HG03039 (cell line): ENCODE results near the gene COBL.

Experiments used
- ATAC-seq: cut with Tn5 transposase; IDR thresholded peaks from one replicate; pipeline ENCODE4 v1.9.1; 2021; ENCODE audit warnings: mild to moderate bottlenecking, moderate library complexity; ENCODE audit not compliant: unreplicated experiment

COBL gene

DNA sequence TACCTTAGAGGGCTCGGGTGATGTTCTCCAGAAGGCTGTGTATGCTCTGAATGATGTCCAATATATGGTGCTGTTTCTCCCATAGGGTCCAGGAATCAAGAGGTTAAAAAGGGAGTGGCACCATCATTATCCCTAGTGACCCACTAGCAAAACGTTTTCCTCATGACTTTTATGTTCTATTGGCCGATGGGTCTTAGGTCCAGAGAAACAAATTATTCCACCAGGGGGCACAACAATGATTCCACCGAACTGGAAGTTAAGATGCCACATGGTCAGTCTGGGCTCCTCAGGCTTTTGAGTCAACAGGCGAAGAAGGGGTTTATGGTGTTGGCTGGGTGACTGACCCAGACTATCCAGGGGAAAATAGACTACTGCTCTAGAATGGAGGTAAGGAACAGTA, 256.1 kb downstream of the COBL start:
- ATAC-seq, result no peak

DNA sequence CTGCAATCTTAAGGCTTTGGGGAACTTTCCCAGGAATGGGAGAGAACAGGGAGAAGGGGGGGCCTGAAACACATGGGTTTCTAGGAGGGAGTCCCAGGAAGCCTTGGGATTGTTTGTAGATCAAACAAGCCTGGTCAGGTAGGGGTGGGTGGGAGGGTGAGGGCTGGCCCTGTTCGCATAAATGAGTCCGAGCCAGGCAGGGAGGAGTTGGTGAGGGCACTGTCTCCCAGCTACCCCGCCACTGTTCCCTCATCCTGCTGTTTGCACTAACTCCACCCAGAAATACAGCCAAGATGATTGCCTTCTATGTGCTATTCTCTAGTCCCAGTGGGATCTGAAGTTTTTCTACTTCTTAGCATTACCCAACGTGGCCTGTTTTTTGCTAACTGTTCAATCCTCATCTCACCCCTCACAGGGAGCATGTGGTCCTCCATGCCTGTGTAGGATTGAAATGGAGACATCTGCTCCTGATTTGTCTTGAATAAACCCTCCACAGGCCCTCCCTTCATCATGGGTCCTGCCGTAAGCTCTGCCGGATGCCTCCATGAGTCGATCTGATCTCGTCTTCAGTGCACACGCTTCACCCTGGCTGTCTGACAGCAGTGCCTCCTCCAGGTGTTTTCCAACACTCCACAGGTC, 257.0 kb downstream of the COBL start:
- ATAC-seq, result no peak

DNA sequence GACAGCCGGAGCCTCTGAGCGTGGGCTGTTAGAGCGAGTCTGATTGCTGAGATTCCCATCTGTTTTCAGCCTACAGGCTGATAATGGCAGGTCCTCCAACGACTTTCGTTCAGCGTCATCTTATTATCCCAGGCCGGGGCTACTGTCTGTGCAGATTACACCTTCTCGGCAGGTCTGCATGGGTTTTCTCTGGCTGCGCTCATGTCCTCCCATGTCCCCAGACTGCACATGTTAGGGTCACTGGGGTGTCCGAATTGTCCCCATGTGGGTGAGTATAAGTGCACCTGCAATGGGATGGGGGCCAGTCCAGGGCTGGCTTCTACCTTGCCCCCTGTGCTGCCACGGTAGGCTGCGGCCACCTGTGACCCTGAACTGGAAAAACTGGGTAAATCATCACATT, 257.8 kb downstream of the COBL start:
- no peak for ATAC-seq

DNA sequence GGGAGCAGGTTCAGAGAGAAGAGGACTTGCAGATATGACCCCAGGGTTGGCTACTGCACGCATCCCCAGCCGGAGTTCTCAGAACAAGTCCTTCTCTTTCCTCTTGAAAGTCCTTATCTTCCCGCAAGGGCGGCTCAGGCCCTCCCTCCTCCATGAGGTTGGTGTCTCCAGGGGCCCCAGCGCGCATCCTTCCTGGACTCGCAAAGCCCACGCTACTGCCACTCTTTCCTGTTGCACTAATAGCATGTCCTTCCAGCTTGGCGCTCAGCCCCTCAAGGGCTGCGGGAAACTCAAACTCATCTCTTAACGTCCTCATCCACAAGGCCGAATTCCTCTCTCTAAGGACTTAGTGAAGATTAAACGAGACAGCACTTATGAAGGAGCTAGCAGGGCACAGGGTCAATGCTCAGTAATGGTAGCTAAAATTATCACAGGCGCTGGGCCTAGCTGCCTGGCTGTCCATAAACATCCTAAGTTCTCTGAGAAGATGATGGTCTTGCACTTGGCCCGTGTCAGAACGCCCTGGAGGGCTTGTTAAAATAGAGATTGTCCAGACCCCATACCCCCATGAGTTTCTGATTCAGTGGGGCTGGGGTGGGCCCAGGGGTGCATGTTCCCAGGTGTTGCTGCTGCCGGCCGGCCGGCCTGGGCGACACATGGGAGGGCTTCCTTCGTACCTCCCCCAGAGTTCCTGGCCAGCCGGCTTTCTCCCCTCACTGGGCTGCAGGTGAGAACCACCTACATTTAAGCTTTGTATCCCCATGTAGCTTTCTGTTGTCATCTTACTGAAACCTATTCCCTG, 261.4 kb downstream of the COBL start:
- no peak for ATAC-seq

DNA sequence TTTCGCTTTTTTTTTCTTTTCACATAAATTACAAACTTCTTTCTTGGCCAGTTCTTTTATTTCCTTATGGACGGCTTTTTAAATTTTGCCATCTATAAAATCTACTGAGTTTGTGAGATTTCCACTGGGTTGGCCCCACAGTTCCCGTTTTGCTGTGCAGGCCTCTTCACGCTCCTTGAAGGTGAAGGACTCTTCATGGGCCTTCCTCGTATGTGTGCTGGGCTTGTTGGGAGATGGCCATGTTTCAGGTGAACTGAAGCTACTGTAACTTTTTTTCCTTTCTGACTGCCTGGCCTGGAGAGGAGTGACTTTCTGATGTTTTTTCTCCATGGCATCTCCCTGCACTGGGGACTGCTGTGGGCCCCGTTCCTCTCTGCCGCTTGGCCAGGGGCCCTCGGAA, 262.4 kb downstream of the COBL start:
- no peak for ATAC-seq

DNA sequence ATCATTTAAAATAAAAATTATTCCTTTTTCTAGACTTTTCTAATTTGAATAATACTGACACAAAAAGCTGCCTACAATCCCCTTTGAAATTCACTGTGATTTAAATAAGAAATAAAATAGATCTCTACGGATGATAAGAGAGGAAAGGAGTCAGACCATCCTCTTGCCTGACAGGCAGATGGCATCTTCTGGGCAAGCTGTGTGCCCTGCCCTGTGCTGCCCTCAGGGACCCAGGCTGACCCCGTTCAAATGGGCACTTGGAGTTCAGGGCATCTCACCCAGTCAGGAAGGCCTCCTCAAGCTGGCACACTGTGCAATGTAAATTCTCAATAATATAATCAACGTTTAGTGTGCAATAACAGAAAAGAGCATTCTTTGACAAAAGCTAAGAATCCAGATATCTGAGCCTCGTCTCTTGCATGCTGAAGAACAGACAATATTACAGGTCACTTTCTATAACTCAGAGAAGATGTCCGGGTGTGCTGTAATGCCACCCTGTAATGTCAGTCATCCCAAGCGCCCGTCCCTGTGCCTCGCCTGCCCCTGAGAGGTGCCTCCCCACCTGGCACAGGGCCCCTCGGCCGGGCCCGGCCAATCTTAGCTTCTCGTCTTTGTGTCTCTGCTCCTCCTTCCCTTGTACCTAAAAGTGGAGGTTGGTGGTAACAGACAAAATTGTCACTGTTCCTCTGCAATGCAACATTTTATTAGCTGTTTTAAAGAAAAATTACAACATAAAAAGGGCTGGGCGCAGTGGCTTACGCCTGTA, 263.3 kb downstream of the COBL start:
- no peak for ATAC-seq

DNA sequence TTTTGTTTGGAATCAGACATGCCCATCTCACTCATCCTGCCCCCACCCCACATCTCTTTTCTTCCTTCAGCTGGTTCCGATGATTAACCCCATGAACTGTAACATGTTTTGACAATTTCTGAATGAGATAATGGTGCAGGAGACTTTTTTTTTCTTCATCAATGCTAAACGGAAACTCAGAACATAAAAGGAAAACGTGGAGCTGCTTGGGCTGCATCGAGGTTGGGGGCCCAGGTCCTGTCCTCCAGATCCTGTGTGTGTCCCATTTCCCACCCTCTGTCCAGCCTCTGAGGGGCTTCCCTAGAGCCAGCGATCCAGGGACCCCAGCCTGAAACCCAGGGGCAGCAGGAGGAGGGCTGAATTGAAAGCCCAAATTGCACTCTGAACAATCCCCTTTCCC, 270.1 kb downstream of the COBL start:
- no peak for ATAC-seq

DNA sequence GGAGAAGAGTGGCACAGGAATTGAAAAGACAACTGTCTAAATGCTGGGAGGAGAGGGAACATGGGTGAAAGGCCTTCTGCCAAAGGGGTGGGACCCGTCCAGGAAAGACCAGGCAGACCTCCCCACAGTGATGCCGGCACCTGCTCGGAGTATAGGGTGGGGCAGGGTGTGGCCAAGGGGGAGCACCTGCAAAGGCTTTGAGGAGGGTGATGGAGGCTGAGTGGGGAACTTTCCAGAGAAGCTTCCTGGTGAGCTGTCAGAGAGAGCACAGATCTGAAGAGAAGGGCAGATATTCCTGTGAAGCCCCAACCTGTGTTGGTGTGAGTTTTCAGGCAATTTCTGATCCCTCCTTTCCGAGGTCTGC, 270.5 kb downstream of the COBL start:
- ATAC-seq, result no peak

DNA sequence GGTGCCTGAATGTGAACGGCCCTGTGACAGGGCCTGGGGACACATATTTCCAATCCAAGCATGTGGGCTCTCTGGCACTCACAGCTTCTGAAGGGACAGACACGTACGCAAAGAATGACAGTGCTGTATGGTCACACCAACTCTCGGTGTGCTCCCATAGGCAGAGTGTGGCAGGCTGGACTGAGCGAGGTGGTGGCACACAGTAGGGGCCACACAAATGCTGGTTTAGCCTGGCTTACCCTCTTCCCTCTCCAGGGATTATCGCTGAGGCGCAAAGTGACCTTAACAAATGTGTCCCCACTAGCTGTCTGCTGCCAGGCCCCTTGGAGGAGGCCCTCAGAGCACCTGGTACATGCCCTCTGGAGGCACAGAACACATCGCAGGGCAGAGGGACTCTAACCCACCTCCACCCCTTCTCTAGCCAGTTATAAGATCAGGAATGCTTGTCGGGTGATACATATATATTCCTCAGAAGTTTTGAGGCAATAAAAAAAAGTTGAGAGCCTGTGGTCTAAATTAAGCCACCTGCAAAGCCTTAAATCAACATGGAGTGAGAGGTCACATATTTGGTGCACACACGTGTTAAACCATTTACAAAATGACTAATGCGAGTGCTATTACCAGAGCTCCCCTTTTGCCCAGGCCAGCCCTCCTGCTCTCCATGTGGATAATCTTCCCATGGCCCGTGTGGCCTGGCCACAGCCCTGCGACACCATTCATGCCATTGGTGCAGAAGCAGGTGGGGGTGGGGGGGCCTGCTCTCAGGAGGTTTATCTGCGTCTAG, 271.1 kb downstream of the COBL start:
- ATAC-seq, result no peak

DNA sequence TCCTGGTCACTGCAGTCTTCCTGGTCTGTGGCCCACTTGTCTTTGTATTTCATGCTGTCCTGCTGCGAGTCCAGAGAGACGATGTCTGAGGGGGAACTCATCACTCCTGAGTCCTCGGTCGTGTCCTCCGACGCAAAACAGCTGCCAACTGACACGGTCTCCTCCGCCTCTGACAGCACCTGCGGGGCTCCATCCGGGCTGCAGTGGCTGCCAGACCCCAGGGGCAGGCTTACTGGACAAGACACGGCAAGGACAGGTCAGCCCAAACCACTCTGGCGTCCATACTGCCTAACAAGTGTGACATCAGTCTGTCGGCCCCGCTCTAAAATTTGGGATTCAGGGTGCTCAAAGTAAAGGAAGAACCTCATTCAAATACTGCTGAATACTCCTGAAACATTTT, 273.1 kb downstream of the COBL start:
- no peak for ATAC-seq

DNA sequence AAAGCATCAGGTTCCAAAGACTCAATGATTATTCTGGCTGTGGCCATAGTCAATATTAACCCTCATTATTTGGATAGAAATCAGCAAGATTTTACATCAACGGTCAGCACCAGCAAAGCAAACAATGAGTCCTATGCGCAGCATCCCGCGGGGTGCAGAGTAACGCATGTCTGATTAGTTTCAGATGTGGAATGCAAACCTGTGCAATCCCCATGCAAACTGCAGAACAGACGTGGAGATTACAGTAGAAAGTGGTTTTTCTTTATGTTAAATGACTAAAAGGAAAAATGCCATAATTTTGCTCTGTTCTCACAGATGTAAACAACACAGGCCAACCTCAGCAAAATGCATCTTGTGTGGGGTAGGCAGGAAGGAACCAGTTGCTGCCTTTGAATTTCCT, 275.8 kb downstream of the COBL start:
- ATAC-seq, result no peak

DNA sequence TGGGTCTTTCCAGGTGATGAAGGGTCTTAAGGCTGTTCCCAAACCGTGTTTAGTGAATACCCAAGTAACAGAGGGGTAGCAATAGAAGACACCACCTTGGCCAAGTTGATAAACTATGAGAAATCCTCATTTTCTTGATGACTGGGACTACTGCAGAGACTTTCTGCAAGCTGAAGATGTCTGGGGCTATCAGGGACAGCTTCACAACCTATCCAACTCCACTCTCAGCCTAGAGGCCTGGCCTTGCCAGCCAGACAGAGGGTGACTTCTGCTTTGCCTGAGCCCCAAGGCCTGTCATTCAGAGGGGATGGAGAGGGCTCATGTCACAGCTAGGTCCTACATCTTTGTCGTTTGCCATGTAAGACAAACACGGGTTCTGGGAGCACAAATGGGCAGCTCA, 278.0 kb downstream of the COBL start:
- no peak for ATAC-seq

DNA sequence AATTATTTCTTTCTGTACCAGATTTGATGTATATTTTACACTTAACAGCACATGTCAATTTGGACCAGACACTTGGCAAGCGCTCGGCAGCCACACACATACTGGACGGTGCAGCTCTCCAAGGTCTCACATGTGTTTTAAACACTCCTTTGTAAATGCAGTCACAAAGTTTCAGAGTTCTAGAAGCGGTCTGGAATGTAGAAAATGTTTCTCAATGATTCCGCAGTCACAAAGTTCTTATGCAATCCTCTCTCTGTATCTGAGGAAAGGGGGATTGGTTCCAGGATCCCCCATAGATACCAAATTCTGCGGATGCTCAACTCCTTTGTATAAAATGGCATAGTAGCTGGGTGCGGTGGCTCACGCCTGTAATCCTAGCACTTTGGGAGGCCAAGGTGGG, 280.9 kb downstream of the COBL start:
- ATAC-seq, result no peak

DNA sequence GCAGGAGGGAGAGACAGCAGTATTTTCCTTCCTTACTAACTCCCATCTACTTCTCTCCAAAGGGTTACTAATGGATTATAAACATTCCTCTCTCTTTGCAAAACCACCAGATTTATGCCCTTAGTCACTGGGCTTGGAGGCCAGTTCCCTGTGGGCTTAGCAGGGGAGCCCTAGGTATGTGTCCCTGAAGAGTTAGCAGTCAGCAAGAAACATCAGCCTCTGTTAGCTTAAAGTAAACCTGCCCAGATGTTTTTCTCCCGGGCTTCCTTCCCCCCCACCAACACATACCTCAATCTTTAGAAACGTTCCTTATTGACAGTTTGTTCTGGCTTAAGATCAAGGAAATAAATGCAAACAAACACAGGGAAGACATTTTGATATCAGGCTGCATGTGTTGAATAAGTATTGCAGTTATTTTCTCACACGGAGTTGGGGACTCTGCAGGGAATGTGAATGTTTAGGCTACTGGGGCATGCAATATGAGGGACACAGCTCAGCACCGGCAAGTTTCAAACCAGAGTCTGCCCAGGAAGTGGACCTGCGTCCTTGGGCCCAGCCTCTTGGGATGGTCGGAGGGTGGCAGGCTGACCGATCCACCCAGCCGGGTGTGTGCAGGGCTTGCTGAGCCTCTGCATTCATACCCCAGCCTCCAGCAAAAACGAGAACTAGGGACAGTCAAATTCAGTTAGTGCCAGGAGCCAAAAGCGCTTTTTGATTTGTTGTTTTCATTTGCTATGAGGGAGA, 281.9 kb downstream of the COBL start:
- no peak for ATAC-seq

DNA sequence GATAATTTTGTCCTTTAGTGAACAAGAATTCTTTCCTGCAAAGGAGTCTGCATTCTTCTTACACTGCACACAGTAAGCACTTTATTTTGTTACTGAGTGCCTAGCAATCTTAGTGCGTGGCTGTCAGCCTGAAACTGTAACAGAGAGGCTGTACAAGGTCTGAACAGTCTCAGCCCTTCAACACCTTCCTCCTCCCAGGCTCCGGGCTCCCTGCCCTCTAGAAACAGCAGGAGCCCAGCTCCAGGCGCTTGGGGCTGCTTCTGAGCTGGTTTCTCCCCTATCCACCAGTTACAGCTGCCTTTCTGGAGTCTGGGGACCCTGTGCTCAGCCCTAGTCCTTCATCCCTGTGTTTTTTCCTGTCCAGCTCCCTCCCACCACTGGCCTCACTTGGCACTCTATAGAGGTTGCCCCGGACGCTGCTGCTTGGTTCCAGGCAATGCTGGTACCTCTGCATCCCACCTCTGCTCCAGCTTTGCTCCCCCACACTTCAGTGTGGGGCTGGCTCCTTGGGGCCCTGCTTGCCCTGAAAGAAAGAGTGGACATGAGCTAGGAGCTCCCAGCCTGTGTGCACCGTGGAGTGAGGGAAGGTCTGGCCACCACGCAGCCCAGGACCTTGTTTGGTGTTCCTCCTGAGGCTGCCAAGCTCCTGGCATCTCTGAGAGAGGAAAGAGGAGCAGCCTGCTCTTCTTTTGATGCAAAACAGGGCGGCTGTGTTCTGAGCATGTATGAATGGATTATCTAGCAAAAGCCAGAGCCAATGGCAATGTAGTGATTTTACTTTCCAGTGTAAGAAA, 282.7 kb downstream of the COBL start:
- no peak for ATAC-seq

DNA sequence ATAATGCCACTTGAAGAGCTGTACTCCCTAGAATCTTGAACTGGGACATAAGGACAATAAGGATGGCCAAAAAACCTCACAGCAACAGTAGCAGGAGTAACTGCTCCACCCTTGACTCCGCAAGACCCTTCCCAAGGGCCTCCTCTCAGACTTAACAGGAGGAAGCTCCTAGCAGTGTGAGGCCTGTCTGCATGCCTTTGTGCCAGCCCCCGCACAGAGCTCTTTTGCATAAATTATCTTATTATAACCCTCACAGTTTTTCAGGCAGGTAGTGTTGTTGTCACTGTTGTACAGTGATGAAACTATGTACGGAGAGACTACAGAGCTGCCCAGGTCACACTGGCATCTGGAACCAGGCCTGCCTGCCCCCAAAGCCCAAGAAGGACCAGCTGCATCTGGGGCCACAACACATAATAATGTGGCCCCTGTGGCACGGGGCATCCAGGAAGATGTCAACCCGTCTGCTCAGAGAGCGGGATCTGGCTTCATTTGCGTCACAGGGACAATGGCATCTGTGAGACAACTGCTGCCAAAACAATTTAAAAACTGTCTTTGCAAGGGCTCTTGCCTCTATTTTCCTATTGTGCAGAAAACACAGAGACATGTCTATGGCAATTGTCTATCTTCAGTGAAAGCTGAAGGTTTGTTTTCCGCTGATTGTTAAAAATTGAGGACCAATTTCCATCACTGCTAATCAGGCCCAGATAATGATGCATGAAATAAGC, 284.7 kb downstream of the COBL start:
- no peak for ATAC-seq

DNA sequence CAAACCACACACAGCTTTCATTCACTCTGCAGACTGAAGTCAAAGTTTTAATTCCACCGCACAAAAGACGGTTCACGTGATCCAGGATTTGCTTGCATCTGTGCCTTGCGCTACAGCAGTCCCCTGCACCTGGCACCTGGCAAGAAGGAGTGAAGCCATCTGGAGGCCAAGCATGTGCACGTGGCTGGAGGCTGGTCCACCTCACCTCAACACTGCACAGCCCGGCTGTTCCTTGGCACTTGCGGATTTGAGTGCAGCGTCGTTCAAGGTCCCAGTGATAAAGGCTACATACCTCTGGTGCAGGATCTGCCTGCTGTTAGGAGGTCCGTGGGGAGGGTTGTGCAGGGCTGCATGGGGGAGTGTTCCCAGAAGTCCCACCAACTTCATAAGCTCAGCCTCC, 285.4 kb downstream of the COBL start:
- no peak for ATAC-seq

DNA sequence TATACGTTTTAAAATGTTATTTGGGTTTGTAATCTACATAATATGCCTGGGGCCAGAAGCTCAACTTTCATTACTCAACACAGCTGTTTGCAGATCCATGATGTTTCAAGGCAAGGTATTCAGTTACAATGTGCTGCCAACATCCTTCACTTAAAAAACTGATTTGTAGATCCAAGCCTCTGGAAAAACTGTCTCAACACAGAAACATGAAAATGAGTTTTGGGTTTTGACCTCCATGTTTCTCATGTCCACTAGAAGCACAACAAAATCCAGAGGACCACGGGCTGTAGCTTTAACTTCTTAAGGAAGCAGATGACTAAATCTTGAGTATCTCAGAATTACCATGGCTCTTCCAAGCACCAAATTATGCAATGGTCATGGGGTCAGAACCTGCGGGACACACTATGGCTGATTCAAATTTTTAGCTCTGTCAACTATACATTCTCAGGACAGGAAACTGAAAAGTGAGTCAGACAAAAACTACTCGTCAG, 286.9 kb downstream of the COBL start:
- ATAC-seq, result no peak

DNA sequence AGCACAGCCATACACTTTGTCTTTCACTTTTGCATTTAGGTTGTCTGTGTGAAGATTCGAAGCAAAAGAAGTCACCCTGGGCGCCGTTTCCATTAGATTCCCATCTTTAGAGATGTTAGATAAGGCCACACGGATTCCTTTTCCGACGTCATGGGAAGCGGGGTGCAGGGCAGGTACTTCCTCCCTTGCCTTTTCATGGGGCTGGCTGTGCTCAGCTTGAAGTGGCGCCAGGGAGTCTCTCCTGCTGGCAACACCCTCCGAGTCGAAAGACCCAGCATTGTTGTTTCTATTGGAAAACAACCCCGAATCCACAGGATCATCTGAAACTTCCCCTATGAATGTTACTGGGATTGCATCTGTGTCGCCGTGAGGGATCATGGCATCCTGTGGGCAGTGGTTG, 287.5 kb downstream of the COBL start:
- no peak for ATAC-seq
